H1 (cell line): ENCODE data around the gene DNAJB11. TPM values are rescaled to one million over a fixed set of nuclear protein-coding genes. Genes with fewer than 3 reads are reported as not detected.

Experiments
- CTCF ChIA-PET: fragments of 300-600 bp; sonication (Branson Sonifier 250); formaldehyde crosslinking; loops from one replicate; lab custom pipeline; 2021; ENCODE audit not compliant: partially characterized antibody; lab: Charles Lee
- POLR2A ChIA-PET: fragments of 300-600 bp; sonication (Branson Sonifier 250); formaldehyde crosslinking; loops from one replicate; lab custom pipeline; 2021; ENCODE audit warnings: inconsistent platforms; ENCODE audit not compliant: partially characterized antibody; lab: Charles Lee
- DNase-seq, 2 experiments: peaks; one replicate each; pipeline versions ENCODE4 v3.0.0 to v3.0.0-alpha.2; 2010 to 2022; ENCODE audit warnings: low spot score in 2 of 2, low read depth in 1 of 2, mixed read lengths in 1 of 2
- FAIRE-seq: peaks from 2 replicates; lab custom pipeline; 2011; peaks lifted over from hg19 to GRCh38; lab: Jason Lieb, UNC
- H2AFZ ChIP-seq: 2 replicates; pipeline ENCODE4 v1.8.1; 2012; ENCODE audit warnings: low read length, inconsistent platforms
- H2AK5ac ChIP-seq: 2 replicates; pipeline ENCODE4 v1.6.1; 2013; ENCODE audit warnings: low read depth, low read length
- H2BK120ac ChIP-seq: replicated peaks from 2 replicates; pipeline ENCODE3; 2013; ENCODE audit warnings: low read depth, low read length, inconsistent platforms
- H2BK12ac ChIP-seq: 2 replicates; pipeline ENCODE4 v1.6.1; 2013; ENCODE audit warnings: low read depth, low read length
- H2BK15ac ChIP-seq: 2 replicates; pipeline ENCODE4 v1.6.1; 2013; ENCODE audit warnings: low read length
- H2BK20ac ChIP-seq: 2 replicates; pipeline ENCODE4 v1.6.1; 2013; ENCODE audit warnings: low read length
- H2BK5ac ChIP-seq: 2 replicates; pipeline ENCODE4 v1.6.1; 2013; ENCODE audit warnings: low read depth, low read length
- H3K14ac ChIP-seq: 2 replicates; pipeline ENCODE4 v1.6.1; 2013; ENCODE audit warnings: inconsistent platforms; ENCODE audit not compliant: insufficient read length
- H3K18ac ChIP-seq: 2 replicates; pipeline ENCODE4 v1.6.1; 2013; ENCODE audit warnings: low read length; ENCODE audit errors: extremely low read depth
- H3K23ac ChIP-seq: 2 replicates; pipeline ENCODE4 v1.6.1; 2013; ENCODE audit warnings: inconsistent platforms; ENCODE audit not compliant: insufficient read length
- H3K23me2 ChIP-seq: 2 replicates; pipeline ENCODE4 v1.6.1; 2013; ENCODE audit warnings: low read depth, low read length
- H3K27ac ChIP-seq: 2 replicates; pipeline ENCODE4 v1.6.1; 2011; ENCODE audit warnings: low read depth, low read length, inconsistent platforms
- H3K27me3 ChIP-seq, 4 experiments: replicated peaks in 1 of 4; 1 replicate in 1 of 4; 2 replicates in 3 of 4; pipeline versions ENCODE4 v1.6.1 to v1.8.1; 2011 to 2013; ENCODE audit warnings: low read length in 3 of 4, mild to moderate bottlenecking in 3 of 4, inconsistent platforms in 2 of 4, mixed read lengths in 2 of 4, moderate library complexity in 1 of 4; ENCODE audit not compliant: control insufficient read depth in 3 of 4, insufficient read depth in 3 of 4; ENCODE audit errors: extremely low read depth in 1 of 4
- H3K36me3 ChIP-seq, 4 experiments: 2 replicates each; pipeline versions ENCODE4 v1.6.1 to v1.8.1; 2011 to 2013; ENCODE audit warnings: mild to moderate bottlenecking in 4 of 4, low read length in 3 of 4, moderate library complexity in 2 of 4, control low read depth in 1 of 4, inconsistent platforms in 1 of 4; ENCODE audit not compliant: insufficient read depth in 4 of 4, control insufficient read depth in 2 of 4
- H3K4ac ChIP-seq: replicated peaks from 2 replicates; pipeline ENCODE3; 2013; ENCODE audit warnings: low read length, low read depth, mixed read lengths, inconsistent platforms; ENCODE audit not compliant: insufficient read length
- H3K4me1 ChIP-seq, 4 experiments: replicated peaks in 1 of 4; 1 replicate in 1 of 4; 2 replicates in 3 of 4; pipeline versions ENCODE4 v1.6.1 to v1.8.1; 2011 to 2013; ENCODE audit warnings: low read length in 3 of 4, inconsistent platforms in 2 of 4, mixed read lengths in 1 of 4; ENCODE audit not compliant: insufficient read depth in 4 of 4, control insufficient read depth in 3 of 4
- H3K4me2 ChIP-seq, 2 experiments: 2 replicates each; pipeline versions ENCODE4 v1.6.1 to v1.8.1; 2011 to 2013; ENCODE audit warnings: low read depth in 2 of 2, low read length in 2 of 2, control low read depth in 1 of 2, inconsistent platforms in 1 of 2, mild to moderate bottlenecking in 1 of 2; ENCODE audit not compliant: insufficient read depth in 1 of 2
- H3K4me3 ChIP-seq, 4 experiments: fragments of 200-600, 300-600 bp in 1 of 4; sonication (generic), shearing (Covaris generic), sonication (Bioruptor Twin) in 1 of 4; 2 replicates each; pipeline versions ENCODE4 v1.5.1 to v1.8.1; 2011 to 2016; ENCODE audit warnings: low read length in 4 of 4, low read depth in 3 of 4, control low read depth in 2 of 4, inconsistent platforms in 2 of 4, mild to moderate bottlenecking in 2 of 4, mixed read lengths in 1 of 4, moderate library complexity in 1 of 4; ENCODE audit not compliant: insufficient read depth in 2 of 4; ENCODE audit errors: extremely low read depth in 1 of 4
- H3K56ac ChIP-seq: replicated peaks from 2 replicates; pipeline ENCODE3; 2013; ENCODE audit warnings: low read depth, mild to moderate bottlenecking, mixed read lengths, low read length, inconsistent platforms; ENCODE audit not compliant: insufficient read length
- H3K79me1 ChIP-seq: 2 replicates; pipeline ENCODE4 v1.6.1; 2013; ENCODE audit warnings: low read depth, low read length, control low read depth
- H3K79me2 ChIP-seq, 2 experiments: 2 replicates each; pipeline versions ENCODE4 v1.6.1 to v1.8.1; 2012 to 2013; ENCODE audit warnings: low read length in 2 of 2, mild to moderate bottlenecking in 2 of 2, inconsistent platforms in 1 of 2; ENCODE audit not compliant: insufficient read depth in 2 of 2, control insufficient read depth in 1 of 2
- H3K9ac ChIP-seq, 4 experiments: replicated peaks in 1 of 4; 1 replicate in 1 of 4; 2 replicates in 3 of 4; pipeline versions ENCODE4 v1.6.1 to v1.8.1; 2011 to 2013; ENCODE audit warnings: low read depth in 3 of 4, low read length in 3 of 4, control low read depth in 2 of 4, mild to moderate bottlenecking in 2 of 4, moderate library complexity in 2 of 4, inconsistent platforms in 1 of 4; ENCODE audit errors: extremely low read depth in 1 of 4
- H3K9me3 ChIP-seq, 2 experiments: 2 replicates each; pipeline versions ENCODE4 v1.6.1 to v1.8.1; 2012 to 2013; ENCODE audit warnings: mild to moderate bottlenecking in 2 of 2, moderate library complexity in 2 of 2, control low read depth in 1 of 2, inconsistent platforms in 1 of 2, low read depth in 1 of 2, low read length in 1 of 2, mixed read lengths in 1 of 2; ENCODE audit not compliant: insufficient read depth in 2 of 2
- H4K20me1 ChIP-seq, 2 experiments: replicated peaks in 1 of 2; 2 replicates each; pipeline versions ENCODE3 to v1.8.1; 2011 to 2013; ENCODE audit warnings: inconsistent platforms in 2 of 2, low read length in 2 of 2, mild to moderate bottlenecking in 1 of 2; ENCODE audit not compliant: insufficient read depth in 2 of 2, control insufficient read depth in 1 of 2
- H4K5ac ChIP-seq: 2 replicates; pipeline ENCODE4 v1.6.1; 2013; ENCODE audit warnings: low read length, low read depth, mixed read lengths, inconsistent platforms; ENCODE audit not compliant: insufficient read length
- H4K8ac ChIP-seq: 2 replicates; pipeline ENCODE4 v1.8.0; 2013; ENCODE audit warnings: mild to moderate bottlenecking, moderate library complexity, low read length, inconsistent platforms; ENCODE audit not compliant: insufficient read depth; ENCODE audit errors: extremely low read depth
- H4K91ac ChIP-seq: replicated peaks from 2 replicates; pipeline ENCODE3; 2013; ENCODE audit warnings: low read length, mixed read lengths, inconsistent platforms; ENCODE audit not compliant: insufficient read length
- GABPA ChIP-seq: IDR thresholded peaks from 2 replicates; pipeline ENCODE4 v1.6.1; 2011; ENCODE audit warnings: mild to moderate bottlenecking, low read length, moderate library complexity, borderline replicate concordance; ENCODE audit not compliant: insufficient read depth
- HDAC6 ChIP-seq: IDR thresholded peaks from one replicate; pipeline ENCODE4 v1.7.1; 2012; ENCODE audit warnings: low read depth, mild to moderate bottlenecking, inconsistent platforms, low read length, moderate library complexity
- KDM5A ChIP-seq: fragments of 200-600 bp; IDR thresholded peaks from 2 replicates; pipeline ENCODE4 v1.7.1; 2012; ENCODE audit warnings: mild to moderate bottlenecking, low read length, inconsistent platforms, mixed read lengths
- RXRA ChIP-seq: IDR thresholded peaks from 2 replicates; pipeline ENCODE4 v1.6.1; 2011; ENCODE audit warnings: low read depth, mild to moderate bottlenecking, low read length, moderate library complexity; ENCODE audit not compliant: insufficient read depth
- WGBS, 2 experiments: shearing (Covaris generic) in 1 of 2; methylation state at CpG; one replicate each; pipeline versions ENCODE4 v1.1.6 to v1.1.7; 2013 to 2015; ENCODE audit warnings: low lambda C conversion rate in 2 of 2, mixed read lengths in 2 of 2, inconsistent platforms in 1 of 2, low coverage in 1 of 2, missing lambda C conversion rate in 1 of 2; ENCODE audit not compliant: insufficient replicate concordance in 2 of 2, insufficient coverage in 1 of 2, insufficient read length in 1 of 2; ENCODE audit errors: extremely low coverage in 1 of 2, missing lambda C conversion rate in 1 of 2; 5-methylcytosine and 5-hydroxymethylcytosine counted together
- long read RNA-seq, 2 experiments: library from RNA in 1 of 2; library from capped mRNA in 1 of 2; stranded (forward); transcript quantifications; one replicate each; pipeline ENCODE4 v2.0.0, GENCODE V29; 2021; ENCODE audit warnings: inconsistent platforms in 1 of 2
- polyA minus RNA-seq, 3 experiments: library from RNA; depleted of rRNA, polyadenylated mRNA; stranded (reverse); fragments of >200 nt; gene quantifications; 1 replicate in 2 of 3; 2 replicates in 1 of 3; pipeline ENCODE4 v1.2.3, GENCODE V29; 2011
- polyA plus RNA-seq, 7 experiments: library from polyadenylated mRNA; depleted of rRNA in 3 of 7; stranded (reverse) in 5 of 7; unstranded in 2 of 7; fragments of >200 nt in 5 of 7; fragments of 200-250 nt in 2 of 7; gene quantifications; 1 replicate in 5 of 7; 2 replicates in 1 of 7; 4 replicates in 1 of 7; pipeline versions ENCODE4 v1.2.1 to v1.2.3, GENCODE V29; 2011 to 2013; ENCODE audit warnings: missing spikeins in 2 of 7, mixed read lengths in 2 of 7
- total RNA-seq: library from RNA; stranded (reverse); fragmentation: NEBNext Ultra II Directional; extraction: Animal tissue kit (Norgen Biotek cat#: 25700); gene quantifications from 2 replicates; pipeline ENCODE4 v1.2.1, GENCODE V29; 2021

DNAJB11 gene
- total RNA-seq (63.9 and 67.7 TPM in 2 replicates), polyA plus RNA-seq (2011; rRNA removed) (14.3 and 14.6 TPM in 2 replicates), polyA minus RNA-seq (2011; rRNA and poly(A)+ RNA removed) (8.2 and 8.8 TPM in 2 replicates)
- 31.5 TPM for polyA plus RNA-seq (2011; cell fraction: cytosol; rRNA removed)
- polyA plus RNA-seq (2011; cell fraction: nucleus; rRNA removed): 10.7 TPM
- polyA plus RNA-seq (2012, experiment 1 of 2): 49.6 to 72.3 TPM (median 56.3 TPM) in 4 replicates
- 20.4 TPM for polyA plus RNA-seq (2012, experiment 2 of 2)
- polyA plus RNA-seq (2013, experiment 1 of 2): 96.2 TPM
- 134 TPM for polyA plus RNA-seq (2013, experiment 2 of 2)
- polyA minus RNA-seq (2011; cell fraction: cytosol; rRNA and poly(A)+ RNA removed): 20.0 TPM
- polyA minus RNA-seq (2011; cell fraction: nucleus; rRNA and poly(A)+ RNA removed): 19.1 TPM
- long read RNA-seq, experiment 1, full-length matches to known transcripts: 38 of 62 reads
- long read RNA-seq, experiment 1, partial matches to known transcripts: 21 of 62 reads
- long read RNA-seq, experiment 1, other reads (novel, unspliced or antisense): 3 of 62 reads
- long read RNA-seq, experiment 2, transcript DNAJB11-201 (10 exons, 1,688 nt): major isoform, 8 of 22 reads
- long read RNA-seq, experiment 2, partial matches to known transcripts: 14 of 22 reads
- long read RNA-seq, experiment 2, other reads (novel, unspliced or antisense): 0 of 22 reads

GRCh38 chr3:186570096-186570940 lies at the start of gene DNAJB11:
Gene DNAJB11 (plus strand): TSS chr3:186570720. CDS start chr3:186570898, 178 bp downstream.
- H3K36me3 ChIP-seq: peaks cover 5 to 21% (median 13%) of the 10 kb centered on the region in 4 experiments; a peak in 7 of 8 replicates
- H4K20me1 ChIP-seq: peaks cover 0 to 4% of the 10 kb centered on the region in 2 experiments
- H3K4me2 ChIP-seq: peak within 1 kb of the TSS; percentile 96 to 99
- H2AK5ac ChIP-seq: peak within 1 kb of the TSS; percentile 53; the same call in 1 of the 2 replicates
- no peak within 1 kb of the TSS for H2BK12ac ChIP-seq
- peak within 1 kb of the TSS; percentile 72 for H4K91ac ChIP-seq
- DNase-seq: peak; percentile 98 to 99
- no peak within 1 kb of the TSS for H3K4ac ChIP-seq
- peaks cover 16% of the 10 kb centered on the region for H3K23me2 ChIP-seq
- H3K27ac ChIP-seq: peak within 1 kb of the TSS; percentile 93
- POLR2A ChIA-PET: interaction anchor here (0.5 to 9.0 kb wide), 18 partner anchors 9 to 633 kb away, joined by 3 to 96 read pairs (median 4); partner anchors contain the start of genes EIF4A2, RFC4 and TRA2B
- H3K14ac ChIP-seq: no peak within 1 kb of the TSS
- H3K4me1 ChIP-seq: peaks cover 0 to 11% (median 4%) of the 10 kb centered on the region in 4 experiments; a peak in 6 of 7 replicates
- H3K4me3 ChIP-seq: peak within 1 kb of the TSS; percentile 83 to 97 (median 89)
- H2BK5ac ChIP-seq: peak within 1 kb of the TSS; percentile 20; the same call in 1 of the 2 replicates
- no peak within 1 kb of the TSS for H2BK20ac ChIP-seq
- CTCF ChIA-PET: interaction anchor here (0.8 to 1.7 kb wide), 4 partner anchors 9 to 1145 kb away, joined by 3 to 5 read pairs (median 4); no protein-coding TSS in a partner anchor
- peak within 1 kb of the TSS; percentile 99; the same call in 1 of the 2 replicates for H4K8ac ChIP-seq
- no peak within 1 kb of the TSS for H3K23ac ChIP-seq
- 1% methylated on average over 58 of the region's 59 CpGs; no CpG with 5 or more reads in 1 of the 2 experiments for WGBS, 2 experiments
- H3K79me2 ChIP-seq: peaks cover 0 to 21% of the 10 kb centered on the region in 2 experiments; a peak in 3 of 4 replicates
- H2BK15ac ChIP-seq: no peak within 1 kb of the TSS; the same call in 1 of the 2 replicates
- peaks cover 3% of the 10 kb centered on the region for H3K79me1 ChIP-seq
- H3K9me3 ChIP-seq: no peaks in the 10 kb centered on the region
- H2BK120ac ChIP-seq: no peak within 1 kb of the TSS
- H3K56ac ChIP-seq: peak within 1 kb of the TSS; percentile 52
- H3K9ac ChIP-seq: peak within 1 kb of the TSS; percentile 91 to 98 (median 91)
- peak within 1 kb of the TSS; percentile 89 for H2AFZ ChIP-seq
- no peak within 1 kb of the TSS for H3K18ac ChIP-seq
- FAIRE-seq: peak; percentile 84
- H3K27me3 ChIP-seq: no peaks in the 10 kb centered on the region
- no peak within 1 kb of the TSS for H4K5ac ChIP-seq
- TF ChIP-seq KDM5A (peak; percentile 93), HDAC6 (no peak), RXRA (no peak), GABPA (no peak)
